22Rv1 (cell line): ENCODE data around the gene UGT1A4.

Experiments
- H3K27ac ChIP-seq: fragments of 450-650 bp; 2 replicates; pipeline ENCODE4 v1.5.1; 2017
- CTCF ChIP-seq: fragments of 450-650 bp; IDR thresholded peaks from 2 replicates; pipeline ENCODE4 v1.5.1; 2017; ENCODE audit warnings: mild to moderate bottlenecking
- ZFX ChIP-seq: fragments of 450-650 bp; IDR thresholded peaks from 2 replicates; pipeline ENCODE4 v1.6.1; 2017; ENCODE audit warnings: antibody characterized with exemption, borderline replicate concordance

UGT1A4 gene

GRCh38 chr2:233799716-233800115 lies 81.2 kb downstream of the UGT1A4 start:
- no peak overlapping the region for H3K27ac ChIP-seq
- TF ChIP-seq ZFX (no peak), CTCF (no peak)

- no peak overlapping the region for H3K27ac ChIP-seq
- TF ChIP-seq ZFX (no peak), CTCF (no peak)
Observed at GRCh38 chr2:233800208-233800607, 81.7 kb downstream of the UGT1A4 start.

GRCh38 chr2:233801357-233802131 lies 83.0 kb downstream of the UGT1A4 start:
- no peak for TF ChIP-seq ZFX
- TF ChIP-seq CTCF: no peak

GRCh38 chr2:233802132-233802815 lies 83.7 kb downstream of the UGT1A4 start:
- H3K27ac ChIP-seq: no peak overlapping the region
- TF ChIP-seq CTCF: no peak
- no peak for TF ChIP-seq ZFX

More at GRCh38 chr2:233801357-233802131, 83.0 kb downstream of the UGT1A4 start:
- no peak overlapping the region for H3K27ac ChIP-seq

GRCh38 chr2:233803292-233803911 lies 84.9 kb downstream of the UGT1A4 start:
- H3K27ac ChIP-seq: no peak overlapping the region

GRCh38 chr2:233803994-233804393 lies 85.5 kb downstream of the UGT1A4 start:
- no peak overlapping the region for H3K27ac ChIP-seq
- TF ChIP-seq ZFX (no peak), CTCF (no peak)

More at GRCh38 chr2:233803292-233803911, 84.9 kb downstream of the UGT1A4 start:
- TF ChIP-seq CTCF: no peak
